Esophagus squamous epithelium (tissue), 5 donors: ENCODE measurements around the gene BFSP2. TPM values are rescaled to one million over a fixed set of nuclear protein-coding genes. Genes with fewer than 3 reads are reported as not detected.

ENCODE experiments used
- DNase-seq: peaks from one replicate; lab custom pipeline; 2025; lab: John Stamatoyannopoulos, UW
- H3K27ac ChIP-seq, 4 donors: fragments of 200-600 bp; sonication (generic); one replicate each; pipeline ENCODE4 v1.5.1; 2016 to 2019; ENCODE audit warnings: mild to moderate bottlenecking in 1 of 4
- H3K27me3 ChIP-seq, 4 donors: fragments of 200-600 bp; sonication (generic); 1 replicate in 3 of 4; 2 replicates in 1 of 4; pipeline versions ENCODE4 v1.5.1 to v1.6.0; 2017 to 2021; ENCODE audit warnings: antibody characterized with exemption in 1 of 4
- H3K36me3 ChIP-seq, 3 donors: fragments of 200-600 bp; sonication (generic); one replicate each; pipeline ENCODE4 v1.5.1; 2016 to 2019
- H3K4me1 ChIP-seq, 3 donors: fragments of 200-600 bp; sonication (generic); one replicate each; pipeline ENCODE4 v1.5.1; 2017 to 2019
- H3K4me3 ChIP-seq, 4 donors: fragments of 200-600 bp; sonication (generic); 1 replicate in 3 of 4; 2 replicates in 1 of 4; pipeline ENCODE4 v1.5.1; 2016 to 2019; ENCODE audit warnings: mild to moderate bottlenecking in 2 of 4, moderate library complexity in 1 of 4
- H3K9me3 ChIP-seq, 3 donors: fragments of 200-600 bp; sonication (generic); one replicate each; pipeline ENCODE4 v1.5.1; 2016 to 2019
- POLR2A ChIP-seq, 4 donors: fragments of 450-650 bp; IDR thresholded peaks; one replicate each; pipeline ENCODE4 v1.6.1; 2017; ENCODE audit warnings: antibody characterized with exemption in 4 of 4, mild to moderate bottlenecking in 4 of 4, moderate library complexity in 3 of 4
- WGBS, 2 donors: methylation state at CpG; one replicate each; pipeline ENCODE4 v1.1.5; 2018; 5-methylcytosine and 5-hydroxymethylcytosine counted together
- intact Hi-C: fragments of 100-400 bp; cut with DNase I; formaldehyde crosslinking; loops from one replicate; pipeline ENCODE4 v1.15.0; 2022
- total RNA-seq, 4 donors: library from RNA; depleted of rRNA; stranded (reverse); fragments of >200 nt; gene quantifications; one replicate each; pipeline ENCODE4 v1.1.0, GENCODE V29; 2016
- TF ChIP-seq, protein P1 (sequence below), 6 experiments: fragments of 450-650 bp in 4 of 6; fragments of 200-600 bp in 2 of 6; sonication (generic) in 2 of 6; IDR thresholded peaks; one replicate each; pipeline ENCODE4 v1.5.1; 2016 to 2019; ENCODE audit warnings: antibody characterized with exemption in 6 of 6, mild to moderate bottlenecking in 4 of 6, moderate library complexity in 4 of 6
- donor health status: DM: yes; HTN: yes; CAD: no.

Gene BFSP2
- total RNA-seq, 4 donors from 2014 or later: not detected

DNA sequence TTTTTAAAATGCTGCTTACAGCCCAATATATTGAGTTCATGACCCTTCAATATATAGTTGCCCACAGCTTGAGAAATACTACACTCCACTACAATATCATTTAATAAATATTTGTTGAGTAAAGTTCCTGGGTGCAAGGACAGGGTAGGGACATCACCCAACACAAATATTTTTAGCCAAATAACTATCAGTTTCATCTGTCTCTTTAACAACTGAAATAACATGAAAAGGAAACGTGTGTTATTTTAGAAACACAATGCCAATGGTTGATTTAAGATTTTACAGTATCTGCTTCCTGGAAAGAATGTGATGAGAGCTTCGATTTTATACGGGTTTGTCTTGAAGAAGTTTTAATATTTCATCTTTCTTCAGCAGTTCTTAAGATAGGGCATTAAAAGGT lies 106.0 kb downstream of the BFSP2 start:
- H3K36me3 ChIP-seq: no peaks in the 10 kb centered on the region
- no peak for DNase-seq
- TF ChIP-seq POLR2A (IDR thresholded peaks at IDR 0.05): no peak
- TF ChIP-seq, protein P1, sequence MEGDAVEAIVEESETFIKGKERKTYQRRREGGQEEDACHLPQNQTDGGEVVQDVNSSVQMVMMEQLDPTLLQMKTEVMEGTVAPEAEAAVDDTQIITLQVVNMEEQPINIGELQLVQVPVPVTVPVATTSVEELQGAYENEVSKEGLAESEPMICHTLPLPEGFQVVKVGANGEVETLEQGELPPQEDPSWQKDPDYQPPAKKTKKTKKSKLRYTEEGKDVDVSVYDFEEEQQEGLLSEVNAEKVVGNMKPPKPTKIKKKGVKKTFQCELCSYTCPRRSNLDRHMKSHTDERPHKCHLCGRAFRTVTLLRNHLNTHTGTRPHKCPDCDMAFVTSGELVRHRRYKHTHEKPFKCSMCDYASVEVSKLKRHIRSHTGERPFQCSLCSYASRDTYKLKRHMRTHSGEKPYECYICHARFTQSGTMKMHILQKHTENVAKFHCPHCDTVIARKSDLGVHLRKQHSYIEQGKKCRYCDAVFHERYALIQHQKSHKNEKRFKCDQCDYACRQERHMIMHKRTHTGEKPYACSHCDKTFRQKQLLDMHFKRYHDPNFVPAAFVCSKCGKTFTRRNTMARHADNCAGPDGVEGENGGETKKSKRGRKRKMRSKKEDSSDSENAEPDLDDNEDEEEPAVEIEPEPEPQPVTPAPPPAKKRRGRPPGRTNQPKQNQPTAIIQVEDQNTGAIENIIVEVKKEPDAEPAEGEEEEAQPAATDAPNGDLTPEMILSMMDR (IDR thresholded peaks at IDR 0.05): no peak
- H3K27ac ChIP-seq: peak overlapping the region in 3 of 4 donors; percentile 39 to 68 (median 66)
- no peaks in the 10 kb centered on the region for H3K27me3 ChIP-seq
- H3K4me1 ChIP-seq: peaks cover 0 to 17% (median 10%) of the 10 kb centered on the region in 3 donors
- WGBS, 2 donors: 4 to 6% methylated on average over 3 of the region's 3 CpGs
- H3K9me3 ChIP-seq: no peaks in the 10 kb centered on the region
- intact Hi-C loops: no loop called here
- peak overlapping the region in 1 of 4 donors; percentile 44 for H3K4me3 ChIP-seq

DNA sequence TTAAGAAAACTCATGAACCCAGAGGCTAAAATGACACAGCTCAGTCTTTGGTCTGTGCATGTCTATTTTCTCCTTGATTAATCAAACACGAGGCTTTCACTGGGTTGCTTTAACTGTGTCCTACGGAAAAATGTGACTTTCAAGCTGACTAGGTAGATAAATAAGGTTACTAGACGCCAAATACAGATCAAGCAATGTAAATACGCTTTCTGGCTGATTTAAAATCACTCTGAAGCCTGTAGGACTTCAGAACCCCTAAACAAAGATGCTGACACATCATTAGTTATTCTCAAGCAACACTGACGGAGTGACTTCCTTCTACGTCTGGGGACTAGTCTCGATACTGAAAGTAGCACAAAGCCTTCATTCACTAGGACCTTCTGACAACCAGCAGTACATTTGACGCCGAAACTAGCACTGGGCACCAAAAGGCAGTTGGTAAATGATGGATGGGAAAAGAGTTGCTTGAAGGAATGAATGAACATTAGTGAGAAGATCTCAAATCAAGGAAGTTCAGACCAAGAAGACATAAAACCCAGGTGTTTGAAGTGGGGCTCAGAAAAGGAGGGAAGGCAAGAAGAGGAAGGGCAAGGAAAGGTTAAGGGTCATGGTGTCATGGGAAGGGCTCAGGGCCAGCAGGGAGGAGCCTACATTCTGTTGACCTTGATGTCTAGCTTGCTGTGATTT lies 106.5 kb downstream of the BFSP2 start:
- WGBS, 2 donors: 18 to 22% methylated on average over 9 of the region's 9 CpGs
- no peaks in the 10 kb centered on the region for H3K27me3 ChIP-seq
- intact Hi-C loops: no loop called here
- peaks cover 0 to 17% (median 10%) of the 10 kb centered on the region in 3 donors for H3K4me1 ChIP-seq
- DNase-seq: no peak
- peak overlapping the region in 3 of 4 donors; percentile 39 to 68 (median 66) for H3K27ac ChIP-seq
- no peak for TF ChIP-seq POLR2A (IDR thresholded peaks at IDR 0.05)
- TF ChIP-seq, protein P1 (IDR thresholded peaks at IDR 0.05): no peak
- peak overlapping the region in 2 of 4 donors; percentile 2 to 44 for H3K4me3 ChIP-seq
- H3K9me3 ChIP-seq: no peaks in the 10 kb centered on the region
- H3K36me3 ChIP-seq: no peaks in the 10 kb centered on the region

DNA sequence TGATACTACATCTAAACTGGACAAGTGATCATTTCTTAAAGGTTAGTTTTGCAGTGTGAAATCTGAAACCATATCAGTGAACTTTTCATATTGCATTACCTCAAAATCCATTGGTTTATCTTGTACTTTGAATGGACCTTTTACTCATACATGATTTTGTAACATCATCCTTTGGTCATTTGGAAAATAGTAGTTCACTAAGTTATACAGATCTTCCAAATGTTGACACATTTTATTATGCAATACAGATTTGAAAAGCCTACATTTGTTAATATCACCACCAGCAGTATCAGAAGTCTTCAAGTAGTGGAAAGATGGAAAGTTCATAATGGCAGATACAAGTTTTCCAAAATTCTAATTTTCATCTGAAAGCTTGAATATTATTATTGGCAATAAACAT lies 109.6 kb downstream of the BFSP2 start:
- Histone ChIP-seq H3K27me3 (no peaks in the 10 kb centered on the region), H3K27ac (no peak overlapping the region), H3K36me3 (no peaks in the 10 kb centered on the region), H3K9me3 (no peaks in the 10 kb centered on the region), H3K4me1 (peaks cover 0 to 17% (median 10%) of the 10 kb centered on the region in 3 donors), H3K4me3 (no peak overlapping the region)
- intact Hi-C loops: no loop called here
- DNase-seq: no peak
- no peak for TF ChIP-seq POLR2A (IDR thresholded peaks at IDR 0.05)
- TF ChIP-seq, protein P1 (IDR thresholded peaks at IDR 0.05): no peak

DNA sequence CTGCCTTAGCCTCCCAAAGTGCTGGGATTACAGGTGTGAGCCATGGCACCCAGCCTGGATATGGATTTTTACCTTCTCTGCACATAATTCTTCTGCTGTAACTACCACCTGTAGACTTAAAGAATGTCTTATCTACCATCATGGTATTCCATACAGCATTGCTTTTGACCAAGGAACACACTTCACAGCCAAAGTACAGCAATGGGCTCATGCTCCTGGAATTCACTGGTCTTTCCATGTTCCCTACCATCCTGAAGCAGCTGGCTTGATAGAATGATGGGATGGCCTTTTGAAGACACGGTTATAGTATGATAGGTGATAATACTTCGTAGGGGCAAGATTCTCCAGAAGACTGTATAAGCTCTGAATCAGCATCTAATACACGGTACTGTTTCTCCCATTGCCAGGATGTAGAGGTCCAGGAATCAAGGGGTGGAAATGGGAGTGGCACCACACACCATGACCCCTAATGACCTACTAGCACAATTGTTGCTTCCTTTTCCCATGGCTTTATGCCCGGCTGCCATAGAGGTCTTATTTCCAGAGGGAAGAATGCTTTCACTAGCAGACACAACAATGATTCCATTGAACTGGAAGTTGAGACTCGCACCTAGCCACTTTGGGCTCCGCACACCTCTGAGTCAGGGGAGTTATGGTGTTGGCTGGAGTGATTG lies 112.7 kb downstream of the BFSP2 start:
- 59 to 78% methylated on average over 3 to 6 of the region's 6 CpGs for WGBS, 2 donors
- Histone ChIP-seq H3K9me3 (no peaks in the 10 kb centered on the region), H3K4me1 (no peaks in the 10 kb centered on the region), H3K27me3 (no peaks in the 10 kb centered on the region), H3K36me3 (no peaks in the 10 kb centered on the region), H3K27ac (no peak overlapping the region), H3K4me3 (no peak overlapping the region)
- intact Hi-C loops: no loop called here
- TF ChIP-seq, protein P1 (IDR thresholded peaks at IDR 0.05): no peak
- TF ChIP-seq POLR2A (IDR thresholded peaks at IDR 0.05): no peak
- no peak for DNase-seq

DNA sequence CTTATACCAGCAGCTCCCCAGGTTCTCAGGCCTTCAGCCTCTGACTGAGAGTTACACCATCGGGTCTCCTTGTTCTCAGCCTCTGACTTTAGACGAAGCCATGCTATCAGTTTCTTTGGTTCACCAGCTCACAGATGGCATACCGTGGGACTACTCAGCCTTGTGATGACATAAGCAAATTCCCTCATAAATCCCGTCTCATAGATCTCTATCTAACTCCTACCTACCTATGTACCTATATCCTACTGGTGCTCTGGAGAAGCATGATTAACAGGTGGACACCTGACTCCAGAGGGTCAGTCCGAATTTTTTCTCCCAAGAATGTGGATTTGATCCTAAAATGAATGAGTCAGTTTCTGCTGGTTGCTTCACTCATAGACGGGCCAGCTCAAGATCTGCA lies 114.6 kb downstream of the BFSP2 start:
- H3K9me3 ChIP-seq: no peaks in the 10 kb centered on the region

More for the DNA sequence above, 114.6 kb downstream of the BFSP2 start:
- H3K27me3 ChIP-seq: no peaks in the 10 kb centered on the region
- H3K27ac ChIP-seq: no peak overlapping the region
- no peak for DNase-seq
- intact Hi-C loops: no loop called here
- 87 to 89% methylated on average over 6 of the region's 6 CpGs for WGBS, 2 donors
- H3K4me1 ChIP-seq: no peaks in the 10 kb centered on the region
- no peak overlapping the region for H3K4me3 ChIP-seq
- TF ChIP-seq POLR2A (IDR thresholded peaks at IDR 0.05): no peak
- TF ChIP-seq, protein P1 (IDR thresholded peaks at IDR 0.05): no peak
- H3K36me3 ChIP-seq: no peaks in the 10 kb centered on the region
